ENCODE data around the gene URM1. TPM values are rescaled to one million over a fixed set of nuclear protein-coding genes. Genes with fewer than 3 reads are reported as not detected.

Gene URM1
- total RNA-seq, 2 experiments from 2014 or later, result 65.1 to 78.1 TPM

GRCh38 chr9:128392302-128393144, 21.3 kb downstream of the URM1 start:
- no peak for DNase-seq
- CTCF ChIA-PET, result no interaction called here
- H3K9me3 Mint-ChIP-seq, result no peaks in the 10 kb centered on the region
- H3K36me3 Mint-ChIP-seq (ENCODE audit: low read depth), result peaks cover 9% of the 10 kb centered on the region
- no peak overlapping the region for H3K27ac Mint-ChIP-seq
- H3K27me3 Mint-ChIP-seq, result peaks cover 11% of the 10 kb centered on the region
- H3K4me3 Mint-ChIP-seq, result no peak overlapping the region
- POLR2A ChIA-PET, result no interaction called here
- H3K4me1 Mint-ChIP-seq, result no peaks in the 10 kb centered on the region

GRCh38 chr9:128393145-128393775, 22.1 kb downstream of the URM1 start:
- peaks cover 6% of the 10 kb centered on the region for H3K36me3 Mint-ChIP-seq (ENCODE audit: low read depth)

GRCh38 chr9:128393970-128394369, 22.8 kb downstream of the URM1 start:
- DNase-seq, result no peak
- Mint-ChIP-seq H3K4me3 (no peak overlapping the region), H3K4me1 (no peaks in the 10 kb centered on the region), H3K27ac (no peak overlapping the region), H3K27me3 (peaks cover 15% of the 10 kb centered on the region), H3K36me3 (ENCODE audit: low read depth) (peaks cover 4% of the 10 kb centered on the region), H3K9me3 (no peaks in the 10 kb centered on the region)
- ChIA-PET CTCF (interaction anchor here (0.6 kb wide), 1 partner anchor 201 kb away, joined by 4 read pairs; no protein-coding TSS in a partner anchor), POLR2A (no interaction called here)

More at GRCh38 chr9:128393145-128393775, 22.1 kb downstream of the URM1 start:
- Mint-ChIP-seq H3K27me3 (peaks cover 15% of the 10 kb centered on the region), H3K27ac (no peak overlapping the region), H3K4me3 (no peak overlapping the region), H3K9me3 (no peaks in the 10 kb centered on the region), H3K4me1 (no peaks in the 10 kb centered on the region)
- POLR2A ChIA-PET, result no interaction called here
- no peak for DNase-seq
- CTCF ChIA-PET, result interaction anchor here (0.6 kb wide), 1 partner anchor 201 kb away, joined by 4 read pairs; no protein-coding TSS in a partner anchor

- Mint-ChIP-seq H3K27me3 (peaks cover 15% of the 10 kb centered on the region), H3K36me3 (ENCODE audit: low read depth) (peaks cover 2% of the 10 kb centered on the region), H3K4me3 (no peak overlapping the region), H3K4me1 (no peaks in the 10 kb centered on the region), H3K27ac (no peak overlapping the region), H3K9me3 (no peaks in the 10 kb centered on the region)
- POLR2A ChIA-PET, result no interaction called here
- no peak for DNase-seq
- CTCF ChIA-PET, result interaction anchor here (1.2 kb wide), 1 partner anchor 25 kb away, joined by 3 read pairs; no protein-coding TSS in a partner anchor
Measured at GRCh38 chr9:128394379-128395168, 23.4 kb downstream of the URM1 start.

GRCh38 chr9:128396970-128397613, 25.9 kb downstream of the URM1 start:
- no peak for DNase-seq
- Mint-ChIP-seq H3K36me3 (ENCODE audit: low read depth) (peaks cover 2% of the 10 kb centered on the region), H3K27ac (no peak overlapping the region), H3K27me3 (peaks cover 15% of the 10 kb centered on the region), H3K4me1 (no peaks in the 10 kb centered on the region), H3K4me3 (no peak overlapping the region), H3K9me3 (no peaks in the 10 kb centered on the region)
- ChIA-PET CTCF (interaction anchor here (1.2 to 1.7 kb wide), 2 partner anchors 23 to 35 kb away, joined by 4 to 6 read pairs; no protein-coding TSS in a partner anchor), POLR2A (no interaction called here)

GRCh38 chr9:128397831-128398230, 26.7 kb downstream of the URM1 start:
- CTCF ChIA-PET, result interaction anchor here (0.8 to 1.7 kb wide), 3 partner anchors 13 to 36 kb away, joined by 3 to 6 read pairs (median 4); no protein-coding TSS in a partner anchor
- H3K36me3 Mint-ChIP-seq (ENCODE audit: low read depth), result no peaks in the 10 kb centered on the region
- no peaks in the 10 kb centered on the region for H3K9me3 Mint-ChIP-seq
- H3K4me3 Mint-ChIP-seq, result no peak overlapping the region
- DNase-seq, result no peak
- POLR2A ChIA-PET, result no interaction called here
- no peaks in the 10 kb centered on the region for H3K4me1 Mint-ChIP-seq
- no peak overlapping the region for H3K27ac Mint-ChIP-seq
- peaks cover 15% of the 10 kb centered on the region for H3K27me3 Mint-ChIP-seq

- Mint-ChIP-seq H3K9me3 (no peaks in the 10 kb centered on the region), H3K27ac (no peak overlapping the region), H3K36me3 (ENCODE audit: low read depth) (no peaks in the 10 kb centered on the region), H3K4me3 (no peak overlapping the region), H3K27me3 (peaks cover 15% of the 10 kb centered on the region), H3K4me1 (no peaks in the 10 kb centered on the region)
- DNase-seq, result no peak
- CTCF ChIA-PET, result no interaction called here
- POLR2A ChIA-PET, result no interaction called here
Measured at GRCh38 chr9:128399861-128400260, 28.7 kb downstream of the URM1 start.

- H3K27me3 Mint-ChIP-seq, result peaks cover 17% of the 10 kb centered on the region
- H3K36me3 Mint-ChIP-seq (ENCODE audit: low read depth), result no peaks in the 10 kb centered on the region
- POLR2A ChIA-PET, result no interaction called here
- no peak overlapping the region for H3K27ac Mint-ChIP-seq
- H3K9me3 Mint-ChIP-seq, result no peaks in the 10 kb centered on the region
- H3K4me1 Mint-ChIP-seq, result no peaks in the 10 kb centered on the region
- no peak for DNase-seq
- CTCF ChIA-PET, result interaction anchor here (1.4 kb wide), 1 partner anchor 15 kb away, joined by 3 read pairs; no protein-coding TSS in a partner anchor
- H3K4me3 Mint-ChIP-seq, result no peak overlapping the region
Measured at GRCh38 chr9:128404560-128404959, 33.4 kb downstream of the URM1 start.

- no peaks in the 10 kb centered on the region for H3K9me3 Mint-ChIP-seq
- no peaks in the 10 kb centered on the region for H3K4me1 Mint-ChIP-seq
- ChIA-PET CTCF (no interaction called here), POLR2A (no interaction called here)
- no peak overlapping the region for H3K27ac Mint-ChIP-seq
- H3K36me3 Mint-ChIP-seq (ENCODE audit: low read depth), result no peaks in the 10 kb centered on the region
- peaks cover 24% of the 10 kb centered on the region for H3K27me3 Mint-ChIP-seq
- H3K4me3 Mint-ChIP-seq, result no peak overlapping the region
- DNase-seq, result no peak
Measured at GRCh38 chr9:128405077-128405779, 34.1 kb downstream of the URM1 start.

- CTCF ChIA-PET, result interaction anchor here (1.1 kb wide), 1 partner anchor 15 kb away, joined by 3 read pairs; the partner anchor contains the start of gene CERCAM
Measured at GRCh38 chr9:128405780-128406171, 34.6 kb downstream of the URM1 start.

GRCh38 chr9:128406848-128407391, 35.7 kb downstream of the URM1 start:
- ChIA-PET POLR2A (no interaction called here), CTCF (interaction anchor here (0.6 to 1.3 kb wide), 3 partner anchors 13 to 70 kb away, joined by 3 read pairs; partner anchors contain the start of gene CERCAM)
- no peak overlapping the region for H3K27ac Mint-ChIP-seq
- no peaks in the 10 kb centered on the region for H3K4me1 Mint-ChIP-seq
- no peak overlapping the region for H3K4me3 Mint-ChIP-seq
- H3K27me3 Mint-ChIP-seq, result peaks cover 30% of the 10 kb centered on the region
- no peaks in the 10 kb centered on the region for H3K36me3 Mint-ChIP-seq (ENCODE audit: low read depth)
- no peak for DNase-seq
- H3K9me3 Mint-ChIP-seq, result no peaks in the 10 kb centered on the region

More at GRCh38 chr9:128405780-128406171, 34.6 kb downstream of the URM1 start:
- POLR2A ChIA-PET, result no interaction called here
- H3K36me3 Mint-ChIP-seq (ENCODE audit: low read depth), result no peaks in the 10 kb centered on the region
- H3K4me3 Mint-ChIP-seq, result no peak overlapping the region
- no peaks in the 10 kb centered on the region for H3K4me1 Mint-ChIP-seq
- DNase-seq, result no peak
- H3K27me3 Mint-ChIP-seq, result peaks cover 25% of the 10 kb centered on the region
- H3K27ac Mint-ChIP-seq, result no peak overlapping the region
- H3K9me3 Mint-ChIP-seq, result no peaks in the 10 kb centered on the region
